A673 (cell line): ENCODE data around the gene TAF1. TPM values are rescaled to one million over a fixed set of nuclear protein-coding genes. Genes with fewer than 3 reads are reported as not detected.
"Not testable (repeated sequence)": the region's sequence is repeated elsewhere in the genome, so short reads cannot be mapped to it uniquely, and the experiment has no call there.

Experiments
- BruUV-seq: library from RNA; stranded (reverse); fragments of 400-500 nt; replicated peaks from 2 replicates; lab custom pipeline; 2021; lab: Mats Ljungman, UMichigan
- CTCF ChIA-PET: fragments of 300-600 bp; sonication (Branson Sonifier 250); formaldehyde crosslinking; loops from one replicate; lab custom pipeline; 2022; ENCODE audit warnings: antibody characterized with exemption; lab: Charles Lee
- POLR2A ChIA-PET: fragments of 300-600 bp; sonication (Branson Sonifier 250); formaldehyde crosslinking; loops from one replicate; lab custom pipeline; 2022; ENCODE audit warnings: antibody characterized with exemption; ENCODE audit not compliant: low non-redundant PET; lab: Charles Lee
- DNase-seq: peaks from one replicate; pipeline ENCODE4 v3.0.0-alpha.2; 2015; ENCODE audit warnings: low spot score
- H3K27ac ChIP-seq: fragments of 200-600 bp; sonication (generic); 2 replicates; pipeline ENCODE4 v1.5.1; 2016; ENCODE audit warnings: mixed run types, low read depth, mild to moderate bottlenecking, mixed read lengths, antibody characterized with exemption, low read length; ENCODE audit not compliant: poor library complexity, severe bottlenecking
- H3K27me3 ChIP-seq: fragments of 200-600 bp; sonication (generic); replicated peaks from 2 replicates; pipeline ENCODE4 v1.6.1; 2017; ENCODE audit warnings: mixed run types, low read depth, mild to moderate bottlenecking, mixed read lengths, antibody characterized with exemption, low read length; ENCODE audit not compliant: insufficient read depth, poor library complexity
- H3K36me3 ChIP-seq: fragments of 200-600 bp; sonication (generic); 2 replicates; pipeline ENCODE4 v1.6.1; 2016; ENCODE audit warnings: mixed run types, mild to moderate bottlenecking, mixed read lengths, antibody characterized with exemption, low read length; ENCODE audit not compliant: insufficient read depth, poor library complexity, severe bottlenecking
- H3K4me1 ChIP-seq: fragments of 200-600 bp; sonication (generic); 2 replicates; pipeline ENCODE4 v1.6.1; 2017; ENCODE audit warnings: mixed run types, mild to moderate bottlenecking, mixed read lengths, antibody characterized with exemption, low read length; ENCODE audit not compliant: insufficient read depth, poor library complexity, severe bottlenecking
- H3K4me3 ChIP-seq: fragments of 200-600 bp; sonication (generic); 2 replicates; pipeline ENCODE4 v1.5.1; 2016; ENCODE audit warnings: low read depth, mixed run types, mild to moderate bottlenecking, mixed read lengths, low read length; ENCODE audit not compliant: poor library complexity, severe bottlenecking
- H3K9me3 ChIP-seq: fragments of 200-600 bp; sonication (generic); 2 replicates; pipeline ENCODE4 v1.6.1; 2016; ENCODE audit warnings: mixed run types, low read depth, mild to moderate bottlenecking, mixed read lengths, antibody characterized with exemption, low read length; ENCODE audit not compliant: poor library complexity, severe bottlenecking
- CTCF ChIP-seq: fragments of 300-800, 200-600 bp; sonication (generic); conservative IDR thresholded peaks from 2 replicates; pipeline ENCODE4 v1.5.1; 2017; ENCODE audit warnings: low read depth, mild to moderate bottlenecking, antibody characterized with exemption, low read length, moderate library complexity, mixed read lengths
- EZH2 ChIP-seq: fragments of 200-600 bp; sonication (generic); IDR thresholded peaks from 2 replicates; pipeline ENCODE4 v1.6.1; 2017; ENCODE audit warnings: borderline replicate concordance, low read depth, mild to moderate bottlenecking, mixed read lengths, antibody characterized with exemption, low read length; ENCODE audit not compliant: poor library complexity, severe bottlenecking
- intact Hi-C: fragments of 100-400 bp; cut with micrococcal nuclease; formaldehyde crosslinking; loops from one replicate; pipeline ENCODE4 v1.10.0; 2022; ENCODE audit not compliant: unreplicated experiment
- total RNA-seq: library from RNA; stranded (reverse); gene quantifications from 2 replicates; pipeline ENCODE4 v1.2.3, GENCODE V29; 2021

Gene TAF1
- total RNA-seq, 1 experiment from 2014 or later: 30.3 TPM

GRCh38 chrX:71450433-71451106 is 84.4 kb downstream of the TAF1 start:
- no TSS peak for BruUV-seq
- POLR2A ChIA-PET: no interaction called here

GRCh38 chrX:71451518-71451917 is 85.4 kb downstream of the TAF1 start:
- H3K4me1 ChIP-seq, DNase-seq, H3K4me3 ChIP-seq, H3K27me3 ChIP-seq, intact Hi-C loops, BruUV-seq, CTCF ChIA-PET, H3K27ac ChIP-seq, H3K9me3 ChIP-seq, POLR2A ChIA-PET: not testable (repeated sequence)
- H3K36me3 ChIP-seq: peaks cover 15% of the 10 kb centered on the region

More at GRCh38 chrX:71450433-71451106, 84.4 kb downstream of the TAF1 start:
- CTCF ChIA-PET: no interaction called here
- intact Hi-C loops: no loop called here
- H3K4me1 ChIP-seq: no peaks in the 10 kb centered on the region
- no peak for TF ChIP-seq EZH2
- TF ChIP-seq CTCF: no peak
- DNase-seq: no peak
- no peaks in the 10 kb centered on the region for H3K27me3 ChIP-seq
- H3K4me3 ChIP-seq: no peak overlapping the region
- peaks cover 8% of the 10 kb centered on the region for H3K36me3 ChIP-seq
- H3K9me3 ChIP-seq: no peaks in the 10 kb centered on the region
- no peak overlapping the region for H3K27ac ChIP-seq

GRCh38 chrX:71453056-71453455 is 86.9 kb downstream of the TAF1 start:
- Histone ChIP-seq H3K36me3 (peaks cover 25% of the 10 kb centered on the region), H3K4me3 (no peak overlapping the region), H3K9me3 (no peaks in the 10 kb centered on the region), H3K27ac (no peak overlapping the region), H3K27me3 (no peaks in the 10 kb centered on the region), H3K4me1 (no peaks in the 10 kb centered on the region)
- BruUV-seq: no TSS peak
- intact Hi-C loops: no loop called here
- no peak for DNase-seq
- POLR2A ChIA-PET: no interaction called here
- TF ChIP-seq EZH2: no peak
- TF ChIP-seq CTCF: no peak
- CTCF ChIA-PET: no interaction called here

GRCh38 chrX:71454222-71454621 is 88.1 kb downstream of the TAF1 start:
- Histone ChIP-seq H3K36me3 (peaks cover 33% of the 10 kb centered on the region), H3K4me3 (no peak overlapping the region), H3K9me3 (no peaks in the 10 kb centered on the region), H3K27me3 (no peaks in the 10 kb centered on the region), H3K27ac (no peak overlapping the region), H3K4me1 (no peaks in the 10 kb centered on the region)
- intact Hi-C loops: no loop called here
- BruUV-seq: no TSS peak
- DNase-seq: no peak
- TF ChIP-seq CTCF: no peak
- TF ChIP-seq EZH2: no peak
- ChIA-PET POLR2A (no interaction called here), CTCF (no interaction called here)
